Astrocyte of the cerebellum (primary cell): Measurements from ENCODE around the gene TSPAN14.

Experiments used
- DNase-seq: peaks from one replicate; pipeline ENCODE4 v3.0.0-alpha.2; 2011; ENCODE audit warnings: low read depth
- H3K4me3 ChIP-seq: 2 replicates; pipeline ENCODE4 v1.5.1; 2011; ENCODE audit warnings: mild to moderate bottlenecking, low read depth, low read length, moderate library complexity
- in situ Hi-C: cut with HindIII; loops from 2 replicates; pipeline ENCODE4 v1.10.0; 2017; ENCODE audit warnings: low sequenced_read_pairs
- TF ChIP-seq, protein P1 (sequence below): IDR thresholded peaks from 2 replicates; pipeline ENCODE4 v1.5.1; 2012; ENCODE audit warnings: low read length, low read depth, moderate library complexity, mild to moderate bottlenecking; ENCODE audit errors: missing control alignments

The TSPAN14 gene

DNA sequence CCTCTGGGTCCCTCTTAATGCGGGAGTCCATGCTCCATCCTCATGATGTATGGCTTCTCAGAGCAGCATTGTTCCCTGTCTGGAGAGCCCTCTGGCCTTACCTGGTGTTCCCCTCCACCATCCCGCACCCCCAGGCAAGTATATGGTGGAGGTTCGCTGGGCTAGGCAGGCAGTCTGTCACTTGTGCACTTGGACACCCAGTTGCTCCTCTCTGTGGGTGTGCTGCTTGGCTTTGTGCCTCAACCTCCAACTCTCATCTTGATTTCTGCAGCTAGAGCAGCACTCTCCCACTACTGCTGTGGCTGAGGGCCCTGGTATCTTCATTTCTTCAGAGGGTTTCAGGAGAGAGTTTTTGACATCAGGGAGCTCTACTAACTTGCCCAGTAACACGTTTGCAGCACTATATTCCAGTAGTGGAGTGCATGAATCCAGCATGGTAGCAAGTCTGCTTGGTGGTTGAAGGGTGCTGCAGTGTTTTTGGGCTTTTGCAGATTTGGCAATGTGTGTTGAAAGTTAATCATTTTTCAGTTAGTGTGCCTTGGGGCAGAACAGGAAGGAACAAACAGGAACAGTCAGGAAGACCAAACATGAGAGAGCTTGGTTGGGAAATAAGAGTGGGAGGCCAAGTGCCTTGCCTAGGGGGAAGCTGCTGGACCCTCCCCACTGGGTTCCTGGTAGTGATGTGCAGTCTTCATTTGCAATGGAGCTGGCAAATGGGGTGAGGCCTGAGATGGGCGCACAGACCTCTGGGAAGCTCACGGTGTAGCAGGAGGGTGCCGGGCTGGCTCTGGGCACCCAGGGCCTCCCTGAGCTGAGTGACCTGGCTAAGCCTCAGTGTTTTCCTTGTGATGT lies 37.4 kb downstream of the TSPAN14 start:
- TF ChIP-seq, protein P1, sequence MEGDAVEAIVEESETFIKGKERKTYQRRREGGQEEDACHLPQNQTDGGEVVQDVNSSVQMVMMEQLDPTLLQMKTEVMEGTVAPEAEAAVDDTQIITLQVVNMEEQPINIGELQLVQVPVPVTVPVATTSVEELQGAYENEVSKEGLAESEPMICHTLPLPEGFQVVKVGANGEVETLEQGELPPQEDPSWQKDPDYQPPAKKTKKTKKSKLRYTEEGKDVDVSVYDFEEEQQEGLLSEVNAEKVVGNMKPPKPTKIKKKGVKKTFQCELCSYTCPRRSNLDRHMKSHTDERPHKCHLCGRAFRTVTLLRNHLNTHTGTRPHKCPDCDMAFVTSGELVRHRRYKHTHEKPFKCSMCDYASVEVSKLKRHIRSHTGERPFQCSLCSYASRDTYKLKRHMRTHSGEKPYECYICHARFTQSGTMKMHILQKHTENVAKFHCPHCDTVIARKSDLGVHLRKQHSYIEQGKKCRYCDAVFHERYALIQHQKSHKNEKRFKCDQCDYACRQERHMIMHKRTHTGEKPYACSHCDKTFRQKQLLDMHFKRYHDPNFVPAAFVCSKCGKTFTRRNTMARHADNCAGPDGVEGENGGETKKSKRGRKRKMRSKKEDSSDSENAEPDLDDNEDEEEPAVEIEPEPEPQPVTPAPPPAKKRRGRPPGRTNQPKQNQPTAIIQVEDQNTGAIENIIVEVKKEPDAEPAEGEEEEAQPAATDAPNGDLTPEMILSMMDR, result no peak
- H3K4me3 ChIP-seq, result no peak overlapping the region
- DNase-seq, result no peak
- in situ Hi-C loops, result no loop called here

DNA sequence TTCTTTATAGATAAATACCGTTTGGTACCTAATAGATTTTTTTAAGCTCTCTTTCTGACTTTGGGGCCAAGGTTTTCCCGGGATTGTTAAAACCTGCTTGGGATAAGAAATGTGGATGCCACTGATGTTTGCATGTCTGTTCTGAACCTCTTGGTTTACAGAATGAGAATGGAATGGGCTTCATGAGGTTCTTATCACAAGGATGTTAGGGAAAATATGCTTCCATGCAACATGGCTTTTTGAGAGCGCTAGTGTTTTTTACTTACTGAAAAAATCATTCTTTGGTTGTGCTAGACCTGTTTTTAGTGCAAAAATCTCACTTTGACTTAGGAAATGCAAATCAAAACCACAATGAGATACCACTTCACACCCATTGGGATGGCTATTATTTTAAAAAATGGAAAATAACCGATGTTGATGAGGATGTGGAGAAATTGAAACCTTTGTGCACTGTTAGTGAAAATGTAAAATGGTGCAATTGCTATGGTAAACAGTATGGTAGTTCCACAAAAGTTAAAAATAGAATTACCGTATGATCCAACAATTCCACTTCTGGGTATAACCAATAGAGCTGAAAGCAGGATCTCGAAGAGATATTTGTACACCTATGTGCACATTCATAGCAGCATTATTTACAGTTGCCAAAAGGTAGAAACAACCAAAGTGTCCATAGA lies 38.9 kb downstream of the TSPAN14 start:
- DNase-seq, result no peak
- no peak overlapping the region for H3K4me3 ChIP-seq
- in situ Hi-C loops, result no loop called here
- TF ChIP-seq, protein P1, result no peak

DNA sequence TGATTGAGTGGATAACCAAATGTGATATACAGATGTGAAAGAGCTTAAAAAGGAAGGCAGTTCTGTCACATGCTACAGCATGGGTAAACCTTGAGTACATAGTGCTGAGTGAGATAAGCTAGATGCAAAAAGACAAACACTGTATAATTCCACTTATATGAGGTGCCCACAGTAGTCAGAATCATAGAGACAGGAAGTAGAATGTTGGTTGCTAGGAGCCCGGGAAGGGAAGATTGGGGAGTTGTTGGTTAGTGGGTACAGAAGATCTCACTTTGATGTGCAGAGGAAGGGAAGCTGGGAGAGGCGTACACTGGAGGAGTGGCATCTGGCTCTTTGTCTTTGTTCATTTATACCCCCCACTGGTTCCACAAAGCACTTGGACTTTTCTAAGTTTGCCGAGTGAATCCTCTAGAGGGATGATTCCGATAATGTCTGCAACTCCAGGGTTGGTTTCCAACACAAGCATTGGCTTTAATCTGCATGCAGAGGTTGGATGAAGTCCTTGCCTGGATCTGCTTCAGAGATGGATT lies 39.5 kb downstream of the TSPAN14 start:
- peak; percentile 64 for DNase-seq
- TF ChIP-seq, protein P1, result no peak
- in situ Hi-C loops, result no loop called here
- H3K4me3 ChIP-seq, result no peak overlapping the region

DNA sequence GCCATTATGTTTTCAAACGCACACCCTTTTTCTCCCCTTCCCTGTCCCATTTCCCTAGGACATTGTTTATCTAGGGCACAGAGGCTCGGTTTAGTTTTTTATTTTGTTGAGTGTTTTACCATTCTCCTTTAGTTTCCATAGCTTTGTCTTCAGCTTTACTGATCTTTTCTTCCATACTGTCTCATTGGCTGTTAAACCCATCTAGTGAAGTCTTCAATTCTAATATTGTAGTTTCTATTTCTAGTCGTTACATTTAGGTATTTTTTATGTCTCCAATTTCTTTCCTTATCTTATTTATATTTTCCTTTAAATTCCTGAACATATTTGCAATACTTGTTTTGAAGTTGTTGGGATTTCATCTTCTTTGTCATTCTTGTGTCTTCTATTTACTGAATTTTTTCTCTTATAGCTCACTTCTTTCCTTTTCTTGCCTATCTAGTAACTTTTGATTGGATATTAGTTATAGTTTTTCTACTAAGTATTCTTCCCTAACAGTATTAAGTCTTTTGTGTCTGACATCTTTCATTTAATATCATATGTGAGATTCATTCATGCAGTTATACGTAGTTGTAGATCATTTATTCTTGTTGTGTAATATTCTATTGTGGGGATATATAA lies 42.6 kb downstream of the TSPAN14 start:
- TF ChIP-seq, protein P1, result no peak
- DNase-seq, result no peak
- H3K4me3 ChIP-seq, result no peak overlapping the region
- in situ Hi-C loops, result no loop called here

DNA sequence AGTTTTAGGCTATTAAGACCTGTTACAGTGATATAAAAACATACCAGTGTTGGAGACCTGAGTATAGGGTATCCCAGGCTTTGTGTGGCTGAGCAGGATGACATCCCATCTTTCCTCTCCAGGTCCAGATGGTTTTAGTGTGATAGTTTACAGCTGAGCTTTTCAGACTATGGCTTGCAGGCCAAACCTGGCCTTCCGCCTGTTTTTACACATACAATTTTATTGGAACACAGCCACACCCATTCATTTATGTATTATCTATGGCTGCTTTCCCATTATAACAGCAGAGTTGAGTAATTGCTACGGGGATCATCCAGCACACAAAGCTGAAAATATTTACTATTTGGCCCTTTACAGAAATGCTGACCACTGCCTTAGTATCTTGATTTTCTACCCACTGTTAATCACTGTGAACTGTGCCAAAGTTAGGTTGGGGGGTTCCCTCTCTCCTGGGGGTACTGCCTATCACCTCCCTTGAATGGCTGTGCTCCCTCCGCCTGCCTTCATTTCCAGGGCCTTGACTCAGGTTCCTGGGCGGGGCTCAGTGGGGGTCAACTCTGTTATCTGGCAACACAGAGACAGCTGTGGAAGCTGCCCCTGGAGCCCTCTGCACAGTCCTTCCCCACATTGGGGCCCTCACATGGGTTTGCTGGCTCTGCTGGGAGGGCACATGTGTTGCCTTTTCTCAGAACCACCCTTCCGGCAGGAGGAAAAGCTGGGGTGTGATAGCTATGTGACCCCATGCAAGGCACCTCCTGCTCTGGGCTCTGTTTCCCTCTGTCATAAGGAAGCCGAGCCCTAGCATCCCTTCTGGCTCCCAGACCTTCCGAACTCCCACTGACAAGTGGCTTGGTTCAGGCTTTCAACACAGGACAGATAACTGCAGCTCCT lies 43.3 kb downstream of the TSPAN14 start:
- in situ Hi-C loops, result no loop called here
- H3K4me3 ChIP-seq, result no peak overlapping the region
- peak; percentile 88 for DNase-seq

More for the DNA sequence above, 43.3 kb downstream of the TSPAN14 start:
- TF ChIP-seq, protein P1, result no peak
